ENCODE results near the gene NBEA.

Gene NBEA

GRCh38 chr13:35046587-35046986 lies 104.5 kb downstream of the NBEA start:
- TF ChIP-seq EP300 (IDR thresholded peaks at IDR 0.05; ENCODE audit: borderline replicate concordance) (no peak), REST (IDR thresholded peaks at IDR 0.05; ENCODE audit: low read depth) (no peak), FOXM1 (IDR thresholded peaks at IDR 0.05; ENCODE audit: borderline replicate concordance, low read depth) (no peak), YY1 (IDR thresholded peaks at IDR 0.05; ENCODE audit: low read depth) (no peak), TAF1 (IDR thresholded peaks at IDR 0.05; ENCODE audit: low read depth) (no peak), TCF12 (IDR thresholded peaks at IDR 0.05; ENCODE audit: low read depth) (no peak), CREB1 (IDR thresholded peaks at IDR 0.05; ENCODE audit: low read depth) (no peak), TEAD4 (IDR thresholded peaks at IDR 0.05) (no peak), USF1 (IDR thresholded peaks at IDR 0.05) (no peak), CEBPB (IDR thresholded peaks at IDR 0.05) (no peak), RAD21 (IDR thresholded peaks at IDR 0.05; ENCODE audit: low read depth) (no peak), NFIC (IDR thresholded peaks at IDR 0.05) (no peak), EGR1 (IDR thresholded peaks at IDR 0.05) (no peak), ZBTB7A (IDR thresholded peaks at IDR 0.05; ENCODE audit: low read depth) (no peak)
- TF ChIP-seq, protein P1, sequence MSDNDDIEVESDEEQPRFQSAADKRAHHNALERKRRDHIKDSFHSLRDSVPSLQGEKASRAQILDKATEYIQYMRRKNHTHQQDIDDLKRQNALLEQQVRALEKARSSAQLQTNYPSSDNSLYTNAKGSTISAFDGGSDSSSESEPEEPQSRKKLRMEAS (IDR thresholded peaks at IDR 0.05) = no peak

DNA sequence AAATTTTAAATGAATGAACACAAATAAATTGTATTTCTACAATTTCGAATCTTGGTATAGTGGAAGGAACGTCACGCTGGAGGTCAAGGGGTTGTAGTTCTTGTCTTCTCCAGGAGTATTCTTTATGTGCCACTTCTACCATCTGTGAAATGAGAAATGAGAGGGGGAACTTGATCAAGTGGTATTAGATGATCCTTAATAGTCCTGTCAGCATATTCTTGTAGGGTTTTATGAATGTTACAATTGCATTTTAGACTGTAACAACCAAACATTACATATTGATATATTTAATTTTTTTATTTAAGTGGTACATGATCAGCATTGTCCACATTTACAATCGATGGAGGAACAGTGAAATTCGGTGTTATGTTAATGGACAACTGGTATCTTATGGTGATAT lies 113.6 kb downstream of the NBEA start:
- TF ChIP-seq TEAD4 (IDR thresholded peaks at IDR 0.05) = no peak
- no peak for TF ChIP-seq CEBPB (IDR thresholded peaks at IDR 0.05)
- no peak for TF ChIP-seq FOXM1 (IDR thresholded peaks at IDR 0.05; ENCODE audit: borderline replicate concordance, low read depth)
- TF ChIP-seq USF1 (IDR thresholded peaks at IDR 0.05) = no peak
- no peak for TF ChIP-seq CREB1 (IDR thresholded peaks at IDR 0.05; ENCODE audit: low read depth)
- no peak for TF ChIP-seq NFIC (IDR thresholded peaks at IDR 0.05)
- TF ChIP-seq REST (IDR thresholded peaks at IDR 0.05; ENCODE audit: low read depth) = no peak
- TF ChIP-seq YY1 (IDR thresholded peaks at IDR 0.05; ENCODE audit: low read depth) = no peak

DNA sequence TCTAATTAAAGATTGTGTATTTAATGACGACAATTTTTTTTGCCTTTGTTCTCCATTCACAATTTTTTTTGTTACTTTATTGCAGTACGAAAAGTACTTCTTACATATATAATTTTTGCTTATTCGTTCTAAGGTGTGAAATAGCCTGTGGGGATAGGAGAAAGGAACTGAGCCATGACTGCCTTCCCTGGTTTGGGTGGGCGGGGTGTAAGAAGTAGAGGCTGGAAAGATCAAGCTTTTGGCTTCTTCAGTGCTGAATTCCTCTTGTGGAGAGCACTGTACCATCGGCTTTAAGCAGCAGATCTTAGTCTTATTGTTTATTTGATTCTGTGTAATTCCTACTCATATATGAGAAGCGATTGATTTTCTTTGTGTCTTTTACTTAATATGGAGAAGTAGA lies 115.8 kb downstream of the NBEA start:
- TF ChIP-seq, protein P1 (IDR thresholded peaks at IDR 0.05) = no peak
- TF ChIP-seq ZBTB7A (IDR thresholded peaks at IDR 0.05; ENCODE audit: low read depth) = no peak
- no peak for TF ChIP-seq REST (IDR thresholded peaks at IDR 0.05; ENCODE audit: low read depth)
- no peak for TF ChIP-seq CREB1 (IDR thresholded peaks at IDR 0.05; ENCODE audit: low read depth)
- TF ChIP-seq YY1 (IDR thresholded peaks at IDR 0.05; ENCODE audit: low read depth) = no peak
- TF ChIP-seq NFIC (IDR thresholded peaks at IDR 0.05) = no peak
- no peak for TF ChIP-seq TAF1 (IDR thresholded peaks at IDR 0.05; ENCODE audit: low read depth)
- no peak for TF ChIP-seq CEBPB (IDR thresholded peaks at IDR 0.05)
- no peak for TF ChIP-seq TCF12 (IDR thresholded peaks at IDR 0.05; ENCODE audit: low read depth)
- TF ChIP-seq TEAD4 (IDR thresholded peaks at IDR 0.05) = no peak
- no peak for TF ChIP-seq EP300 (IDR thresholded peaks at IDR 0.05; ENCODE audit: borderline replicate concordance)
- TF ChIP-seq RAD21 (IDR thresholded peaks at IDR 0.05; ENCODE audit: low read depth) = no peak
- TF ChIP-seq FOXM1 (IDR thresholded peaks at IDR 0.05; ENCODE audit: borderline replicate concordance, low read depth) = no peak
- no peak for TF ChIP-seq EGR1 (IDR thresholded peaks at IDR 0.05)
- no peak for TF ChIP-seq USF1 (IDR thresholded peaks at IDR 0.05)

DNA sequence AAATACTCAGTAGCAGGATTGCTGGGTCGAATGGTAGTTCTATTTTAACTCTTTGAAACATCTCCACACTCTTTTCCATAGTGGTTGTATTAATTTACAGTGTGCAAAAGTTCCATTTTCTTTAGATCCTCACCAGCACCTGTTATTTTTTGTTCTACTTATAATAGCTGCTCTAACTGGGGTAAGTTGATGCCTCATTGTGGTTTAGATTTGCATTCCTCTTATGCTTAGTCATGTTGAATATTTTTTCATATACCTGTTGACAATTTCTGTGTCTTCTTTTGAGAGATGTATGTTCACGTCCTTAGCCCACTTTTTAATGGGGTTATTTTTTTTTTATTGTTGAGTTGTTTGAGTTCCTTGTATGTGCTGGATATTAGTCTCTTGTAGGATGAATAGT lies 144.6 kb downstream of the NBEA start:
- TF ChIP-seq ZBTB7A (IDR thresholded peaks at IDR 0.05; ENCODE audit: low read depth) (no peak), TEAD4 (IDR thresholded peaks at IDR 0.05) (no peak), RAD21 (IDR thresholded peaks at IDR 0.05; ENCODE audit: low read depth) (no peak), USF1 (IDR thresholded peaks at IDR 0.05) (no peak), FOXM1 (IDR thresholded peaks at IDR 0.05; ENCODE audit: borderline replicate concordance, low read depth) (no peak), NFIC (IDR thresholded peaks at IDR 0.05) (no peak), YY1 (IDR thresholded peaks at IDR 0.05; ENCODE audit: low read depth) (no peak), TAF1 (IDR thresholded peaks at IDR 0.05; ENCODE audit: low read depth) (no peak), CEBPB (IDR thresholded peaks at IDR 0.05) (no peak), CREB1 (IDR thresholded peaks at IDR 0.05; ENCODE audit: low read depth) (no peak), EP300 (IDR thresholded peaks at IDR 0.05; ENCODE audit: borderline replicate concordance) (no peak), REST (IDR thresholded peaks at IDR 0.05; ENCODE audit: low read depth) (no peak), EGR1 (IDR thresholded peaks at IDR 0.05) (no peak), TCF12 (IDR thresholded peaks at IDR 0.05; ENCODE audit: low read depth) (no peak)
- TF ChIP-seq, protein P1 (IDR thresholded peaks at IDR 0.05) = no peak

Measured in Ishikawa (cell line).